HG03521 (cell line): Measurements from ENCODE around the gene ETV3.
"Not testable (repeated sequence)": the region's sequence is repeated elsewhere in the genome, so short reads cannot be mapped to it uniquely, and the experiment has no call there.

Experiments used
- ATAC-seq: cut with Tn5 transposase; IDR thresholded peaks from one replicate; pipeline ENCODE4 v1.9.1; 2021; ENCODE audit warnings: mild to moderate bottlenecking, moderate library complexity; ENCODE audit not compliant: unreplicated experiment

The ETV3 gene

GRCh38 chr1:157113631-157114030, 24.6 kb downstream of the ETV3 start:
- ATAC-seq, result no peak

DNA sequence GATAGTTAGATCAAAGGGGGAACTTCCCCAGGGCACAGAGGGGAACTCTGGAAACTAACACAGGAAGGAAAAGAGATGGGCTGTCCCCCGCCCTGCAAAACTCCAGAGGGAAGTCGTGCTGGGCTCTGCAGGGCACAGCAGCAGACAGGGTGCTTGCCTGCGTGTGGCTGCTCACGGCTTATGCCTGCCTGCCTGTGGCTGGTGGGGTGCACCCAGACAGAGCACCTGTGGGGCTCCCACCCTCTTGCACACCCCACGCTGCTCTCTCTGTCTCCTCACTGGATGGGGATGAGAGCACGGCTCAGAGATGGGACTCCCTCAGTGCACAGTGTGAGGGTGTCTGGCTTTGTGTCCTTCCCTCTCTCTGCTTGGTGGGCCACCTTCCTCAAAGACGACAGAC, 25.1 kb downstream of the ETV3 start:
- no peak for ATAC-seq

DNA sequence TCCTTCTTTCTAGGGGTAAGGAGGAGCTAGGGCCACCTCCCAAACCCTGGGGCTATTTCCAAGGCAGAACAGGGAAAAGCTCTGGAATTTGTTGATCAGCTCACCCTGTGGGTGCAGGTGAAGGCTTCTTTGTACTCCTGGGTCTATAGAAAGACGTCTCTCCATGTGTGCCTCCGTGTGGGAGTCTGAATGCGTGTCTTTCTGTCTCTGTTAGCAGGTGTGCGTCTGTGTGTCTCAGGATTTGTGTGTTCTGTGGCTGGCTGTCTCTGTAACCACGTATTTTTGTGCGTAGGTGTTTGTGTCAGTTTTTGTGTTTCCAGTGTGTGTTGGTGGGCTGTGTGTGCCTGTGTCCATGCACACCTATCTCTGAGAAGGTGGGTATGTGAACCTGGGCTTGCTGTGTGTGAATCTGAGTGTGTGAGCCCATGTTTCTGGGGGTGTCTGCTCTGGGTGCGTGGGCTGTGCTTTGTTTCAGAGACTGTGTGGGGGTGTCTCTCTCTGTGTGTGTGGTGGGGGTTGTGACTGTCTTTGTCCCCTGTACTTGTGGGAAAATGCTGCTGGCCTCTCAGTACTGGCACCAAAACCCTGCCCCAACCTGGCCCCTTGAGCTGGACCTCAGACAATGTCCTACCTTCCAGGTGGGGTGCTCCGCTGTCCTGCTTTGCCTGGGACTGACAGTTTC, 25.9 kb downstream of the ETV3 start:
- ATAC-seq, result no peak

GRCh38 chr1:157111396-157112165, 26.6 kb downstream of the ETV3 start:
- no peak for ATAC-seq

- no peak for ATAC-seq
These were observed 27.5 kb downstream of the ETV3 start for GRCh38 chr1:157110686-157111085.

DNA sequence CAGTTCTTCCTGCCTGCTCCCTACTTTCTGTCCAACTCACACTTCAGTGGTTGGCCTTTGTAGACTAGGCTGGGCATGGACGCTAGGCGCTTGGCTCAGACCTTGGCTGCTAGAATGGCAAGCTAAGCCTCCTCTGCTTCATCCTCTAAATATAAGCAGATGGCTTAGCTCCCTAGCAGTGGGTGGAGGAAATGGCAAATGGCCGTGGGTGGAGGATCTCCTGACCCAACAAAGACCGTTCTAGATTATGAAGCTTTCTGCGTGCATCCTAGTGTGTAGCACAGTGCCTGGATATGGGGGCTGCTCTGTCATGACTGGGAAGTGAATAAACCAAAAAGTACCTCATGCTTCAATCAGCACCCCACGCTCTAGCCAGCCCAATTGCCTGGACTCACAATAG, 28.2 kb downstream of the ETV3 start:
- no peak for ATAC-seq

DNA sequence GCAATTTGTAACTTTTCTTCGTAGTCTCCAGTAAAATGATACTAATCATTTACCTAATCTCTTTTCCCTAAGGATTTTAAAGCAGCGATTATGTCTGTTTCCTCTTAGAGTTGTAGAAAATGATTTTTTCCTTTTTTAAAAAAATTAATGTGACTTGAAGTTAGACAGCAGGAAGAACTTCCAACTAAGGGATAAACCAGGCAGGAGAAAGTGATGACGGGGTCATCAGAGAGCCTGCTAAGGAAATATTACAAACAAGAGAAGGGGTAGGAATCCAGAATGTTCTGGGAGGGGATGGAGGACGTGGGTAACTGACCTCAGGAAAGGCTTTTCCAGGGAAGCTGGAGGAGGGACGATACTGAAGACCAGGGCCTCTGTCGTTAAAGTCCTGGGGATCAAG, 29.7 kb downstream of the ETV3 start:
- no peak for ATAC-seq

- no peak for ATAC-seq
These were observed 30.5 kb downstream of the ETV3 start for GRCh38 chr1:157107702-157108101.

GRCh38 chr1:157106813-157107189, 31.4 kb downstream of the ETV3 start:
- no peak for ATAC-seq

- ATAC-seq, result peak; percentile 84
These were observed 32.0 kb downstream of the ETV3 start for GRCh38 chr1:157105988-157106812.

DNA sequence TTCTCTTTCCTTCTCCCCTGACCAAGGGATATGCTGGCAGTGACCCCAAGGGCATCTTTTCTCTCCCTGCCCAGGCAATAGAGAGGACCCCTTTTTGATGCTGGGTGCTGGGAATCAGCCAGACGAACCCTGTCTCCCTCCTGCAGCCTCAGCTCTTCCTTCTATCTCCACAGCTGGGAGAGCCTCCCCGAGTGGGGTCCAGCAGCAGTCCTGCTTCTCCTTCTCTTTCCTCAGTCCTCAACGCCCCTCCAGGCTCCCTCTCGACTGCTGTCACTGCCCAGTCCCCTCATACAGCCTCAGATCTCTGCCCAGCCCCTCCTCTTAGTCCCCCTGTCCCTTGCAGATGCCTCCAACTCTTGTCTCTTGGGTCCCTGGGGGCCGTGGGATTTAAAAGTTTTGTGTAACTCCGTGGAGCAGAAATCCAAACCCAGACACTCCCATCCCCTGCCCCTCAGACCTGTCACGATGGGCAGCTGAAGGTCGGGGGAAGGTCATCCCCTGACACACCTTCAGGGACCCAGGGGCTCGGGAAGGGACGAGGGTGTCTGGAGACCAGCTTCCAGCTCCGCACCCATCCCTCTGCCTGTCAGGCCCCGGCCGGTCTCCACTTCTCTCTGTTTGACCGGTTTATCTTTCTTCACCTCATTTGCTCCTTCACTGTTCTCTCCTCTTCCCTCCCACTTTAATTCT, 32.8 kb downstream of the ETV3 start:
- no peak for ATAC-seq

DNA sequence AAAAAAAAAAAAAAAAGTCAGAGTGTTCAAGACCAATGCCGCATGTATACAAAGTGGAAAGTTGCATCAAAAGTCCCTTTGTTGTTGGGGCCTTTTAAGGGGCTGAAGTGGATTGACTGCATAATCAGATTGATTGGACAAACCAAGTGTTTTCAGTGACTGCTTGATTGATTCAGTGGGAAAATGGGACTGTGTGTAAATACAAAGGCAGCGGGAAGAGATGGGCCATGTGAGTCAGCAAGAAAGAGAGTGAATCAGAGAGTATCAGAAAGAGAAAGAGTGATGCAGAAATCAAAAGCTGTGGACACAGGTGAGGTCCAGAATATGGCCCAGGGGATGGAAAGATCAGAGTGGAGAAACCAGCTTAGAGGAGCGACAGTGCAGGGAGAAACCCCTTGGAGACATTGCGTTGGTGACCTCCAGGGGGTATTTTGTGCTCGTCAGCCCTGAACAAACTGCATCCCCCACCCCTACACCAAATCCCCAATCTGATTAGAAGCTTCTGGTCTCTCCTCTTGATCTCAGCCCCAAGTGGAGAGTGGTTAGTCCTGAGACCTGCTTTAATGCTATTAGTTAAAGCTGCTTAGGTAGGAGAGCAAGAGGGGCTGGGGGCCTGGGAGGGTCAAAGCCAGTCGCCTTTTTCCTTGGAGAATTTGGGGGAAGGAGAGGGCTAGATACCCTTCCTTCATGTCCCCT, 33.4 kb downstream of the ETV3 start:
- ATAC-seq, result no peak

DNA sequence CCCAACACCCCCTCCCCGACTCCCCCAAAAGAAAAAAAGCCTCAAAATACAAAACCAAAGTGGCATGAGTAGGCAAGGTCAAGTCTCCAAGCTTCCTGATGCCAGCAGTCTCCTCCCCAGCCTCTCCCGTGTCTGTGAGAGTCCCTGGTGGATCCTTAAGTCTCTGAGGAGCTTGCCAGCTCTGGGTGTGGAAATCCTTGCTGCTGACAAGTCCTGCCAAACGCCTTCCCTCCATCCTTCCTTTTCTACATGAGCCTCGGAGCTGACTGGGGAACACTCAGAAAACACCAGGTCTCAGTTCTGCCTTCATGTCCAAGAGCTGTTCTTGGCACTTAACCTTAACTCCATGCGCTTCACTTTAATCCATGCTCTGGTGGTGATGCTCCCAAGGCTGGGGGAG, 34.9 kb downstream of the ETV3 start:
- no peak for ATAC-seq

GRCh38 chr1:157101149-157101548, 37.0 kb downstream of the ETV3 start:
- no peak for ATAC-seq

DNA sequence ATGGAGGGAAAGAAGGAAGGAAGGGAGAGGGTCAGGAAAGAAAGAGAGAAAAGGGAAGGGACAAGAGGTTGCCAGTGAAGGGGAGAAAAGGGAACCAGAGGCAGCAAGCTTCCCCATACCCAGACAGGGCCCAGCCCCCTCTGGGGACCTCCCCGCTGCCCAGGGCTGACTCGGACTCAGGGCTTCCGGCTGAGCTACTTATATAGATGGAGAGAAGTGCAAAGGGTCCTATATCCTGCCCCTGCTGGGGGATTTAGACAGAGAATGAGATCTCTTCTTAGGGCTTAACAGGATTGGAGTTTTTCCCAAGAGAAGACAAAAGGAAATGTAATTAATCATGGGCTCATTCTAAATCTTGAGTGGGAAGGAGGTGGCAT, 38.6 kb downstream of the ETV3 start, which contains the start of gene ETV3L:
Gene ETV3L (minus strand): TSS at position 176 of the 377 bp plus-strand sequence. CDS start 285 bp downstream, outside the sequence.
- no peak for ATAC-seq

DNA sequence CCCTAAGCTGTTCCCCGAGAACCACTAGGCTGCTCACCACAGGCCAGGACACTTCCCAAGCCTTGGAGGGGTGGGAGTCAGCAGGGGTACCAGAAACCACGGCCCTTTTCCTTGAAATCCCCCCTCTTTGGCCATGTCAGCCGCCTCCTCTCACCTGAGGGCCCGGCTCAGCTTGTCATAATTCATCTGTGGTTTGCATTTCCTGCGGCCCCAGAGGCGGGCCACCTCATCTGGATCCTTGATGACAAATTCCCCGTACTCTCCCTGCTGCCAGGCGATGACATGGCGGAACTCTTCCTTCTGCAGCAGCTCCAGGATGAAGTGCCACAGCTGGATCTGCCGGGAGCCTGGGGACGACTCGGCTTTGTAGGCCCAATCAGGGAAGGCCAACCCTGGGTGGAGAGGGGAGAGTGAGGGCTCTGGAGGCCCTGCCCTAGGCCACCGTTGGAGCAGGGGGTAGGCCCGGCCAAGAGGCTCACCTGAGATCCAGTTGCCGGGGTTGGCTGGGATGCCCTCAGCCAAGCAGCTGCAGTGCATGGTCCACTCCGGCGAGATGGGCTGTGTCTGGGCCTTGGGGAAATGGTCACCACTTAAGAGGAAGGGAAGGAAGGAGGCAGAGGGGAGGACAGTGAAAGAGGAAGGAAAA, 39.1 kb downstream of the ETV3 start:
- ATAC-seq, result not testable (repeated sequence)

DNA sequence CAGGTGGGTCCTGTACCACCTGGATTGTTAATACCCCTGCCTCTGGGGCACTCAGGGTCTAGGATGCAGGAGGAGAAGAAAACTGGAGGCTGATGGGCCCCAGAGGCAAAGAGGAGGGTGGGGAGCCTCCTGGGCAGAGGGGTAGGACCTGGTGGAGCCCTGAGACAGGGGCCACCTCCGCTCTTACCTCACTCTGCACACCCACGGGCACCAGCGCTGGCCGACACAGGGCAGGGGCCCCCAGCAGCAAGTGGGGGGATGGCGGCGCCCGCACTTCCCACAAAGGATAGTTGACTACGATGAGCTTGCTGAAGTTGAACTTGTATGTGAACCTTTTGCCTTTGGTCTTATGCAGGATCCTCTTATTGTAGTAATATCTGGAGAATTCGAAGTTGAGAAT, 39.7 kb downstream of the ETV3 start:
- no peak for ATAC-seq

GRCh38 chr1:157097692-157098091, 40.5 kb downstream of the ETV3 start:
- no peak for ATAC-seq

- ATAC-seq, result no peak
These were observed 41.3 kb downstream of the ETV3 start for GRCh38 chr1:157096881-157097280.

- ATAC-seq, result no peak
These were observed 42.6 kb downstream of the ETV3 start for GRCh38 chr1:157095551-157095950.
